Stimulated activated naive B cell treated with anti-CD40 and anti-IgM and Interleukin-4, amounts not matched to agents 10 μg/mL and 1 μg/mL and 100 μg/mL, for 72 hours (primary cell): ENCODE measurements around the gene KCTD15.

Experiments used
- ATAC-seq, 2 donors: fragments of 150-1000 bp; cut with Tn5 transposase; replicated peaks; 2 replicates each; pipeline ENCODE4 v1.10.0; 2021; ENCODE audit warnings: moderate library complexity in 1 of 2
- DNase-seq: peaks from one replicate; pipeline ENCODE4 v3.0.0; 2021
- H3K27ac Mint-ChIP-seq: one replicate; pipeline ENCODE4 v1.8.0; 2022; ENCODE audit warnings: mild to moderate bottlenecking, mixed read lengths
- H3K27me3 Mint-ChIP-seq, 2 donors: one replicate each; pipeline ENCODE4 v1.8.0; 2022; ENCODE audit warnings: mixed read lengths in 2 of 2
- H3K36me3 Mint-ChIP-seq, 2 donors: one replicate each; pipeline ENCODE4 v1.8.0; 2022; ENCODE audit warnings: mixed read lengths in 2 of 2, mild to moderate bottlenecking in 1 of 2
- H3K4me1 Mint-ChIP-seq, 2 donors: one replicate each; pipeline ENCODE4 v1.8.0; 2022; ENCODE audit warnings: mixed read lengths in 2 of 2, mild to moderate bottlenecking in 1 of 2
- H3K4me3 Mint-ChIP-seq, 2 donors: one replicate each; pipeline ENCODE4 v1.8.0; 2022; ENCODE audit warnings: mild to moderate bottlenecking in 2 of 2, mixed read lengths in 2 of 2, moderate library complexity in 1 of 2
- H3K9me3 Mint-ChIP-seq, 2 donors: one replicate each; pipeline ENCODE4 v1.8.0; 2022; ENCODE audit warnings: mixed read lengths in 2 of 2, mild to moderate bottlenecking in 1 of 2

KCTD15 gene

DNA sequence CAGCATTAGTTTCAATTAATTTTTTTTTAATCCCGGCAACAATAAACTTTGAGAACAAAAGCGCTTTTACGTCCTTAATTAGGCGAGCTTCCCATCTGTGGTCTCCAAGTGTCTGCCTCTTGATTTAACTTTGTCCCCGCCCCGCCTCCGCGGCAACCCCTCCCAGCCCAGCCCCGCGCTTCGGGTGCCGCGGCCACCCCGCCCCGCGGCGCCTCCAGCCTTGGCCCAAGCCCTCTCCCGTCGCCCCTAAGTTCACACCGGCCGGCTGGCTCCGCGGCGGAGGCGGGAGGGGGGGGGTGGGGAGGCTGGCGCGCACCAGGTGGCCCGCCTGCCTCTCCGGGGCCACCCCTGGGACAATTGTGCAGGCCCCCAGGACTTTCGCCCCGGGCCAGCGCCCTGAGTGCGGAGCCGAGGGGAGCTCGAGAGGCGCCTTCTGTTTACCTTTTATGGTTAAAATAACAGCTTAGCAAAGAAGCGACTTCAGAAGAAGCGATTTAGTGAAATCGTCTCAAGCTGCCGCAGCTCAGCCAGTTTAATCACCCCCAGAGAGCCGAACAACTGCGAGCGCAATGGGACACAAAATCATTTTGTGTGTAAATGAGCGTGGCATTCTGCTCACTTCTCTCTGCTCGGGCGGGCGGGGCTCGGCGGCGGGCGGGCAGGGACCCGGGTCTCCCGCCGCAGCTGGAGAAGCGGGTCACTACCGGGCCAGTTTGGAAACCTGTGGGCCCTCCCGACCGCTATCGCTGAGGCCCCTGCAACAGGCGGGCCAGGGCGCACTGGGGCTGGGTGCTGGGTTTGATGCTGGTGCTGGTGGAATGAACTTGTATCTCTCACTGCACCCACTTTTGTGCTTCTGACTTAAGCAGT is 1.4 kb downstream of the KCTD15 start:
- Mint-ChIP-seq H3K36me3 (no peaks in the 10 kb centered on the region), H3K27me3 (peaks cover 5 to 6% of the 10 kb centered on the region in 2 donors), H3K27ac (no peak overlapping the region), H3K4me1 (peaks cover 2 to 5% of the 10 kb centered on the region in 2 donors), H3K9me3 (no peaks in the 10 kb centered on the region), H3K4me3 (peak overlapping the region; percentile 77 to 89)
- ATAC-seq (no peak), DNase-seq (no peak)

DNA sequence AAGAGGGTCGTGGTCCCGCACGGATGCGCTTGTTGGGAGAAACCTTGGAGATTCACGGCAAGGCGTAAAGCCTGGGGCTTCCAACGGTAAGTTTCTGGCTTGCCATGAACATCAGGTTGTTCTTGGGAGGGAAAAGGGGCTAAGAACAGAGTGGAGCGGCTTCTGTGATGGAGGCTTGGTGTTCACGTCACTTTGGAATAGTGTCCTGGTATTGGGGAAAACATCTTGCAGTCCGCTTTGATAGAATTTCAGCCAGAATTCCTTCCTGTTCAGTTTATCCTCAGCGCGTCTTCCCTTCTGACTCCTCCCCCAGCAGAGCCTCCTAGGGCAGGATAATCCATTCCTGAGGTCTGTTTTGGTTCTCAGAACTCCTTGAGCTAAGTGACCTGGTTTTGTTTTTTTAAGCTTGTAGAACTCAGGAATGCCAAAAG is 2.0 kb downstream of the KCTD15 start:
- H3K27me3 Mint-ChIP-seq, result no peaks in the 10 kb centered on the region
- H3K9me3 Mint-ChIP-seq, result no peaks in the 10 kb centered on the region
- H3K4me3 Mint-ChIP-seq, result no peak overlapping the region
- H3K4me1 Mint-ChIP-seq, result peaks cover 2 to 5% of the 10 kb centered on the region in 2 donors
- no peak overlapping the region for H3K27ac Mint-ChIP-seq
- ATAC-seq (no peak), DNase-seq (no peak)
- no peaks in the 10 kb centered on the region for H3K36me3 Mint-ChIP-seq

DNA sequence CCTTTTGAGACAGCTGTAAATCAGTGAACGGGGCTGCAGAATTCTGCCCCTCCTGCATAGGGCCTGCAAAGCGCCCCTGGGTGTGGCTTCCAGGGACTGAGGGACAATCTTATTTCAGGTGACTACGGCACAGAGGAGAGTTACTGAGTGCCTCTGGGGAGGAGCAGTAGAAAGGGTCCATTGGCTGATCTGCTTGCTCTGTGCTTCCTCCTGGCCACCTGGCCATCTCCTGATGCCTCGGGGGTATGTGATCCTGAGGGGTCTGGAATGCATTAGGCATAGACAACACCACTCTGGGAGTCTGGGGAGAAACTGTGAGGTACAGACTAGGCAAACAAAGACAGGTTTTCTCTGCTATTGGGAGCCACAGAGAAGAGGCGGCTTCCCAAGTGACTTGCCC is 2.8 kb downstream of the KCTD15 start:
- Mint-ChIP-seq H3K4me3 (no peak overlapping the region), H3K36me3 (no peaks in the 10 kb centered on the region), H3K27ac (no peak overlapping the region), H3K27me3 (no peaks in the 10 kb centered on the region), H3K4me1 (peaks cover 2 to 5% of the 10 kb centered on the region in 2 donors), H3K9me3 (no peaks in the 10 kb centered on the region)
- DNase-seq, result no peak
- ATAC-seq, result no peak

GRCh38 chr19:33800012-33800680 is 3.5 kb downstream of the KCTD15 start:
- H3K4me1 Mint-ChIP-seq, result no peaks in the 10 kb centered on the region
- no peak overlapping the region for H3K4me3 Mint-ChIP-seq
- H3K27ac Mint-ChIP-seq, result no peak overlapping the region
- ATAC-seq, result no peak
- H3K36me3 Mint-ChIP-seq, result no peaks in the 10 kb centered on the region
- DNase-seq, result no peak
- no peaks in the 10 kb centered on the region for H3K27me3 Mint-ChIP-seq
- no peaks in the 10 kb centered on the region for H3K9me3 Mint-ChIP-seq

GRCh38 chr19:33801411-33801810 is 4.7 kb downstream of the KCTD15 start:
- Mint-ChIP-seq H3K27ac (no peak overlapping the region), H3K36me3 (no peaks in the 10 kb centered on the region), H3K27me3 (no peaks in the 10 kb centered on the region), H3K9me3 (no peaks in the 10 kb centered on the region), H3K4me1 (peaks cover 0 to 5% of the 10 kb centered on the region in 2 donors), H3K4me3 (no peak overlapping the region)
- ATAC-seq (no peak), DNase-seq (no peak)

- peaks cover 0 to 5% of the 10 kb centered on the region in 2 donors for H3K4me1 Mint-ChIP-seq
- DNase-seq (no peak), ATAC-seq (no peak)
- no peaks in the 10 kb centered on the region for H3K36me3 Mint-ChIP-seq
- no peak overlapping the region for H3K27ac Mint-ChIP-seq
- no peak overlapping the region for H3K4me3 Mint-ChIP-seq
- H3K27me3 Mint-ChIP-seq, result no peaks in the 10 kb centered on the region
- no peaks in the 10 kb centered on the region for H3K9me3 Mint-ChIP-seq
Measured at GRCh38 chr19:33802001-33802400, 5.3 kb downstream of the KCTD15 start.

- Mint-ChIP-seq H3K27ac (peak overlapping the region; percentile 47), H3K4me3 (no peak overlapping the region), H3K4me1 (peaks cover 0 to 5% of the 10 kb centered on the region in 2 donors), H3K36me3 (no peaks in the 10 kb centered on the region), H3K27me3 (no peaks in the 10 kb centered on the region), H3K9me3 (no peaks in the 10 kb centered on the region)
- ATAC-seq, result no peak
- DNase-seq, result no peak
Measured at GRCh38 chr19:33802801-33803200, 6.1 kb downstream of the KCTD15 start.

DNA sequence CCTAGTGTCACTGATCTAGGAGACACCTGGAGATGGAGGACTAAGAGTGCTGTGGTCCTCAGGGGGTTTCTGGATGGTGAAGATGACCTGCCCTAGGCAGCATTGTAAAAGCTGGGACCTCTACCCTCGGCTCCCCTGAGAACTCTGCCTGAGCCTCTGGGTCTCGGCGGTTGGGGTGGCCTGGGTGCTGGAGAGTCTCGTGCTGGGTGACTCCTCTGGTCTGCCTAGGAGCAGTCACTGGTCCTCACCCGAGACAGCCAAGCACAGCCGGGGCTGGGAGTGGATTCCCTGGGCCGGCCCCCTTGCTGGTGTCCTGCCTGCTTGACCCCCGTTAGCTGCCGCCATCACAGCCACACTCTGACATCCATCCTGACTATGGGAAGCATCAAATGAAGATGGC is 6.7 kb downstream of the KCTD15 start:
- Mint-ChIP-seq H3K27ac (no peak overlapping the region), H3K36me3 (peaks cover 2% of the 10 kb centered on the region in 2 donors), H3K9me3 (no peaks in the 10 kb centered on the region), H3K4me1 (peaks cover 0 to 5% of the 10 kb centered on the region in 2 donors), H3K4me3 (no peak overlapping the region), H3K27me3 (no peaks in the 10 kb centered on the region)
- ATAC-seq (no peak), DNase-seq (no peak)

- H3K36me3 Mint-ChIP-seq, result peaks cover 2 to 4% of the 10 kb centered on the region in 2 donors
- DNase-seq, result no peak
- no peak overlapping the region for H3K4me3 Mint-ChIP-seq
- no peaks in the 10 kb centered on the region for H3K27me3 Mint-ChIP-seq
- no peaks in the 10 kb centered on the region for H3K9me3 Mint-ChIP-seq
- H3K27ac Mint-ChIP-seq, result no peak overlapping the region
- H3K4me1 Mint-ChIP-seq, result peaks cover 0 to 5% of the 10 kb centered on the region in 2 donors
- ATAC-seq, result no peak
Measured at GRCh38 chr19:33804021-33804799, 7.5 kb downstream of the KCTD15 start.

DNA sequence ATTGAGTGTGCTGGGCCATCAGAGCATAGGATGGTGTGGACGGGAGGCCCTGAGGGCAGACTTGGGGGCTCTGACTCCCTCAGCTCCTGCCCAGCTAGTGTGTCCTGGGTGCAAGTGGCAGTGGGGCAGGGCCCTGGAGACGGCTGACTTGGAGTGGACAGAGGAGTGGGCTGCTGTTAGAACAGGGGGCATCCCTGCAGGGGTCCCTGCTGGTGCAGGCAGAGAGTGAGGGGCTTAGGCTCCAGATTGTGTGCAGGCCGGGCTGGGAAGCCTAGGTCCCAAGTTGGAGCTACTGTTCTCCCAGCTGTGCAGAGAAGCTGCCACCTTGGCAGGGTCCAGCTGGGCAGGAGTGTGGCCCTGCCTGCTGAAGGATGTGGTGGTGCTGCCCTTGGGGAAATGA is 8.6 kb downstream of the KCTD15 start:
- DNase-seq (no peak), ATAC-seq (no peak)
- no peaks in the 10 kb centered on the region for H3K9me3 Mint-ChIP-seq
- no peak overlapping the region for H3K4me3 Mint-ChIP-seq
- no peak overlapping the region for H3K27ac Mint-ChIP-seq
- peaks cover 0 to 5% of the 10 kb centered on the region in 2 donors for H3K4me1 Mint-ChIP-seq
- no peaks in the 10 kb centered on the region for H3K27me3 Mint-ChIP-seq
- peaks cover 2 to 4% of the 10 kb centered on the region in 2 donors for H3K36me3 Mint-ChIP-seq

DNA sequence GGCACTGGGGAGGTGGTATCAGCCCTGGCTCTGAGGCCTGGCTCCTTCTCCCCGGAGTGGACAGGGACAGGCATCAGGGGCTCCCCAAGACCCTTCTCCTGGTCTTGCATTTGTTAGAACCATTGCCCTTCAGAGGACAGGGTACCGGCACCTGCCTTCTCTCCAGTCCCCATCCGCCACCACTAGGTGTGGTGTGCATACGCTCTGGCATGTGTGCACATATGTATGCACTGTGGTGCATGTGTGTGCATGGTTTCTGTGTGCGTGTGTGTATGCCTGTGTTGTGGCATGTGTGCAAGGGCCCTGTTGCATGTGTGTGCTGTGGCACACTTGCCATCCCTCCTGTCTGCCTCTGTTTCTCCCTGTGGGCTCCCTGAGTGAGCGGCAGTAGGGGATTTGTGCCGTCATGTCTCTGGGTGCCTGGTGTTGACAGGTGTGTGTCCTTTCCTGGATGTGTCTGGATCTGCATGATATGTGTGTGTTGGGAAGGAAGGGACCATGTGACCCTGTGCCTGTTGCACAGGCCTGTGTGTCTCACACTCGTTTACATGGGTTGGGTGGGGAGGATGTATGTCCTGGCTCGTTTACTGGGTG is 9.3 kb downstream of the KCTD15 start:
- H3K27ac Mint-ChIP-seq, result no peak overlapping the region
- H3K4me3 Mint-ChIP-seq, result no peak overlapping the region
- no peaks in the 10 kb centered on the region for H3K9me3 Mint-ChIP-seq
- DNase-seq, result no peak
- peaks cover 4% of the 10 kb centered on the region in 2 donors for H3K36me3 Mint-ChIP-seq
- ATAC-seq, result no peak
- H3K27me3 Mint-ChIP-seq, result no peaks in the 10 kb centered on the region
- peaks cover 0 to 5% of the 10 kb centered on the region in 2 donors for H3K4me1 Mint-ChIP-seq

- H3K9me3 Mint-ChIP-seq, result no peaks in the 10 kb centered on the region
- no peaks in the 10 kb centered on the region for H3K27me3 Mint-ChIP-seq
- no peak for DNase-seq
- H3K27ac Mint-ChIP-seq, result no peak overlapping the region
- H3K4me1 Mint-ChIP-seq, result peaks cover 0 to 5% of the 10 kb centered on the region in 2 donors
- H3K36me3 Mint-ChIP-seq, result peaks cover 4% of the 10 kb centered on the region in 2 donors
- ATAC-seq, result no peak
- H3K4me3 Mint-ChIP-seq, result no peak overlapping the region
Measured at GRCh38 chr19:33806434-33806881, 9.8 kb downstream of the KCTD15 start.

- Mint-ChIP-seq H3K36me3 (peaks cover 4% of the 10 kb centered on the region in 2 donors), H3K27ac (no peak overlapping the region), H3K9me3 (no peaks in the 10 kb centered on the region), H3K4me3 (no peak overlapping the region), H3K27me3 (no peaks in the 10 kb centered on the region), H3K4me1 (peaks cover 0 to 5% of the 10 kb centered on the region in 2 donors)
- ATAC-seq (no peak), DNase-seq (no peak)
Measured at GRCh38 chr19:33808399-33808798, 11.7 kb downstream of the KCTD15 start.

DNA sequence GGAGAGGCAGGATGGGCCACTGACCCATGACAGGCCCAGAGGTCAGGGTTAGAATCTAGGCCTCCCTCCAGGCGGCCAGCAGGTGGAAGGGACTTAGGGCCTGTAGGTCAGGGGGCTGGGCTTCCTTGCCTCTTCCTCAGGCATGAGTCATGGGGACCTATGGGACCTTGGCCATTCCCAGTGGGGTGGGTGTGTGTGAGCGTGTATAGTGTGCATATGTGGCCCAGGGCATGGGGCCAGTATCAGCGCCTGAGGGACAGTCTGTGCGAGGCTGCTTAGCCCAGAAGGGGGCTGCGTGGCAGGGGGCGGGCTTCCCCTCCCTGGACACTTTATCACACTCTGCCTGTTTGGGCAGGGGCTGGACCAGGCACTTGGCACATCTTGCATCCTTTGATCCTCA is 13.3 kb downstream of the KCTD15 start:
- DNase-seq (no peak), ATAC-seq (no peak)
- peaks cover 0 to 5% of the 10 kb centered on the region in 2 donors for H3K4me1 Mint-ChIP-seq
- H3K27me3 Mint-ChIP-seq, result no peaks in the 10 kb centered on the region
- H3K4me3 Mint-ChIP-seq, result no peak overlapping the region
- H3K27ac Mint-ChIP-seq, result no peak overlapping the region
- peaks cover 4% of the 10 kb centered on the region in 2 donors for H3K36me3 Mint-ChIP-seq
- no peaks in the 10 kb centered on the region for H3K9me3 Mint-ChIP-seq
